B cell (primary cell): ENCODE results near the gene SH3RF3. TPM values are rescaled to one million over a fixed set of nuclear protein-coding genes. Genes with fewer than 3 reads are reported as not detected.

Source experiments
- ATAC-seq: fragments of 200-7000 bp; cut with Tn5 transposase; one replicate; pipeline ENCODE4 v1.10.0; 2021; ENCODE audit warnings: low read depth, mild to moderate bottlenecking, moderate number of reproducible peaks, moderate library complexity
- CTCF ChIA-PET: fragments of 350-600 bp; sonication (Branson Sonifier 250); formaldehyde crosslinking; loops from one replicate; lab custom pipeline; 2021; ENCODE audit warnings: antibody characterized with exemption, inconsistent platforms; lab: Charles Lee
- POLR2A ChIA-PET: fragments of 350-600 bp; sonication (Branson Sonifier 250); formaldehyde crosslinking; loops from one replicate; lab custom pipeline; 2021; ENCODE audit warnings: antibody characterized with exemption; lab: Charles Lee
- DNase-seq: peaks from one replicate; pipeline ENCODE4 v3.0.0; 2013
- H2AFZ ChIP-seq: 2 replicates; pipeline ENCODE4 v1.6.1; 2012; ENCODE audit warnings: mild to moderate bottlenecking, low read depth, low read length; ENCODE audit not compliant: insufficient read depth, poor library complexity, severe bottlenecking
- H3K27ac ChIP-seq, 2 donors: 1 replicate in 1 of 2; 2 replicates in 1 of 2; pipeline ENCODE4 v1.5.1; 2012 to 2013; ENCODE audit warnings: low read length in 2 of 2, mild to moderate bottlenecking in 2 of 2, moderate library complexity in 1 of 2
- H3K27me3 ChIP-seq, 4 experiments: fragments of 200-600 bp in 1 of 4; sonication (generic) in 1 of 4; replicated peaks in 1 of 4; 1 replicate in 2 of 4; 2 replicates in 2 of 4; pipeline versions ENCODE4 v1.6.1 to v1.7.0; 2013 to 2016; ENCODE audit warnings: low read length in 3 of 4, mild to moderate bottlenecking in 2 of 4, mixed read lengths in 1 of 4, moderate library complexity in 1 of 4; ENCODE audit not compliant: insufficient read depth in 4 of 4, control insufficient read depth in 3 of 4; ENCODE audit errors: control extremely low read depth in 1 of 4
- H3K36me3 ChIP-seq, 2 experiments: replicated peaks in 1 of 2; 1 replicate in 1 of 2; 2 replicates in 1 of 2; pipeline versions ENCODE4 v1.6.1 to v1.7.1; 2013; ENCODE audit warnings: low read length in 1 of 2; ENCODE audit not compliant: insufficient read depth in 2 of 2, control insufficient read depth in 1 of 2; ENCODE audit errors: control extremely low read depth in 1 of 2, extremely low read depth in 1 of 2
- H3K4me1 ChIP-seq, 2 donors: fragments of 200-600 bp in 1 of 2; sonication (generic) in 1 of 2; 1 replicate in 1 of 2; 2 replicates in 1 of 2; pipeline versions ENCODE4 v1.5.1 to v1.6.1; 2013 to 2017; ENCODE audit warnings: low read length in 2 of 2; ENCODE audit not compliant: control insufficient read depth in 2 of 2, insufficient read depth in 2 of 2
- H3K4me2 ChIP-seq: replicated peaks from 2 replicates; pipeline ENCODE3; 2012; ENCODE audit warnings: mild to moderate bottlenecking, low read depth, low read length; ENCODE audit not compliant: poor library complexity, severe bottlenecking
- H3K4me3 ChIP-seq, 5 experiments: fragments of 200-600 bp in 1 of 5; sonication (generic) in 1 of 5; 1 replicate in 3 of 5; 2 replicates in 2 of 5; pipeline versions ENCODE4 v1.5.1 to v1.7.0; 2011 to 2016; ENCODE audit warnings: low read length in 4 of 5, mild to moderate bottlenecking in 4 of 5, low read depth in 2 of 5, control low read depth in 1 of 5, moderate library complexity in 1 of 5; ENCODE audit not compliant: insufficient read depth in 1 of 5; ENCODE audit errors: control extremely low read depth in 1 of 5, extremely low read depth in 1 of 5
- H3K79me2 ChIP-seq: fragments of 200-600 bp; sonication (generic); one replicate; pipeline ENCODE4 v1.6.0; 2016; ENCODE audit warnings: low read length; ENCODE audit not compliant: control insufficient read depth, insufficient read depth
- H3K9ac ChIP-seq: fragments of 200-600 bp; sonication (generic); 2 replicates; pipeline ENCODE4 v1.6.1; 2017; ENCODE audit warnings: mild to moderate bottlenecking, low read length, moderate library complexity
- H3K9me3 ChIP-seq, 3 donors: one replicate each; pipeline versions ENCODE4 v1.6.1 to v1.7.1; 2013; ENCODE audit warnings: low read length in 2 of 3; ENCODE audit not compliant: control insufficient read depth in 2 of 3, insufficient read depth in 1 of 3; ENCODE audit errors: control extremely low read depth in 1 of 3
- H4K20me1 ChIP-seq: 2 replicates; pipeline ENCODE4 v1.6.0; 2012; ENCODE audit warnings: mild to moderate bottlenecking, low read length; ENCODE audit not compliant: insufficient read depth, control insufficient read depth, poor library complexity, severe bottlenecking
- H3K27ac Mint-ChIP-seq: one replicate; pipeline ENCODE4 v1.8.0; 2021; ENCODE audit warnings: mixed read lengths
- H3K27me3 Mint-ChIP-seq: one replicate; pipeline ENCODE4 v1.8.0; 2021; ENCODE audit warnings: mixed read lengths
- H3K4me1 Mint-ChIP-seq: one replicate; pipeline ENCODE4 v1.8.0; 2021; ENCODE audit warnings: mixed read lengths
- H3K4me3 Mint-ChIP-seq: one replicate; pipeline ENCODE4 v1.8.0; 2021; ENCODE audit warnings: mixed read lengths
- H3K9me3 Mint-ChIP-seq: one replicate; pipeline ENCODE4 v1.8.0; 2022; ENCODE audit warnings: mixed read lengths; ENCODE audit not compliant: insufficient read depth
- EZH2 ChIP-seq: IDR thresholded peaks from 2 replicates; pipeline ENCODE4 v1.6.1; 2012; ENCODE audit warnings: borderline replicate concordance, low read depth, mild to moderate bottlenecking, moderate library complexity, low read length; ENCODE audit not compliant: insufficient read depth, poor library complexity, severe bottlenecking
- WGBS: methylation state at CpG from one replicate; pipeline ENCODE4 v1.1.5; 2013; ENCODE audit warnings: missing lambda C conversion rate; ENCODE audit not compliant: insufficient coverage; 5-methylcytosine and 5-hydroxymethylcytosine counted together
- intact Hi-C: fragments of 100-400 bp; cut with micrococcal nuclease; formaldehyde crosslinking; loops from one replicate; pipeline ENCODE4 v1.10.0; 2022
- polyA plus RNA-seq: library from polyadenylated mRNA; depleted of rRNA; stranded (reverse); fragments of >200 nt; gene quantifications from 2 replicates; pipeline ENCODE4 v1.2.3, GENCODE V29; 2012
- total RNA-seq, 2 donors: library from RNA; stranded (reverse); fragments of 120-200 nt in 1 of 2; gene quantifications; 1 replicate in 1 of 2; 2 replicates in 1 of 2; pipeline versions ENCODE4 v1.2.3 to v1.2.4, GENCODE V29; 2013 to 2022
- TF ChIP-seq, protein P1 (sequence below): fragments of 200-600 bp; IDR thresholded peaks from one replicate; pipeline ENCODE4 v1.8.0; 2022; ENCODE audit warnings: antibody characterized with exemption, mild to moderate bottlenecking

The SH3RF3 gene
- total and polyA plus RNA-seq, 2 donors (not counting 1 experiment from before 2014, with no cell fraction given): 0.07 to 1.2 TPM

- intact Hi-C loops: no loop called here
- ATAC-seq (no peak), DNase-seq (no peak)
- H3K27ac Mint-ChIP-seq: no peak overlapping the region
- Histone ChIP-seq H3K27me3 (no peaks in the 10 kb centered on the region), H3K4me1 (no peaks in the 10 kb centered on the region), H3K4me2 (no peak overlapping the region), H4K20me1 (no peaks in the 10 kb centered on the region), H3K9me3 (no peaks in the 10 kb centered on the region), H3K4me3 (no peak overlapping the region), H3K27ac (no peak overlapping the region), H3K9ac (no peak overlapping the region), H3K79me2 (no peaks in the 10 kb centered on the region), H2AFZ (no peak overlapping the region), H3K36me3 (no peaks in the 10 kb centered on the region)
- no peaks in the 10 kb centered on the region for H3K9me3 Mint-ChIP-seq
- 88% methylated on average over 3 of the region's 6 CpGs for WGBS
- no peaks in the 10 kb centered on the region for H3K27me3 Mint-ChIP-seq
- H3K4me3 Mint-ChIP-seq: no peak overlapping the region
- H3K4me1 Mint-ChIP-seq: no peaks in the 10 kb centered on the region
- ChIA-PET POLR2A (no interaction called here), CTCF (interaction anchor here (2.4 kb wide), 1 partner anchor 12 kb away, joined by 9 read pairs; no protein-coding TSS in a partner anchor)
- TF ChIP-seq EZH2: no peak
- TF ChIP-seq, protein P1, sequence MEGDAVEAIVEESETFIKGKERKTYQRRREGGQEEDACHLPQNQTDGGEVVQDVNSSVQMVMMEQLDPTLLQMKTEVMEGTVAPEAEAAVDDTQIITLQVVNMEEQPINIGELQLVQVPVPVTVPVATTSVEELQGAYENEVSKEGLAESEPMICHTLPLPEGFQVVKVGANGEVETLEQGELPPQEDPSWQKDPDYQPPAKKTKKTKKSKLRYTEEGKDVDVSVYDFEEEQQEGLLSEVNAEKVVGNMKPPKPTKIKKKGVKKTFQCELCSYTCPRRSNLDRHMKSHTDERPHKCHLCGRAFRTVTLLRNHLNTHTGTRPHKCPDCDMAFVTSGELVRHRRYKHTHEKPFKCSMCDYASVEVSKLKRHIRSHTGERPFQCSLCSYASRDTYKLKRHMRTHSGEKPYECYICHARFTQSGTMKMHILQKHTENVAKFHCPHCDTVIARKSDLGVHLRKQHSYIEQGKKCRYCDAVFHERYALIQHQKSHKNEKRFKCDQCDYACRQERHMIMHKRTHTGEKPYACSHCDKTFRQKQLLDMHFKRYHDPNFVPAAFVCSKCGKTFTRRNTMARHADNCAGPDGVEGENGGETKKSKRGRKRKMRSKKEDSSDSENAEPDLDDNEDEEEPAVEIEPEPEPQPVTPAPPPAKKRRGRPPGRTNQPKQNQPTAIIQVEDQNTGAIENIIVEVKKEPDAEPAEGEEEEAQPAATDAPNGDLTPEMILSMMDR: no peak
These were observed 394.1 kb downstream of the SH3RF3 start for GRCh38 chr2:109523121-109523520.

DNA sequence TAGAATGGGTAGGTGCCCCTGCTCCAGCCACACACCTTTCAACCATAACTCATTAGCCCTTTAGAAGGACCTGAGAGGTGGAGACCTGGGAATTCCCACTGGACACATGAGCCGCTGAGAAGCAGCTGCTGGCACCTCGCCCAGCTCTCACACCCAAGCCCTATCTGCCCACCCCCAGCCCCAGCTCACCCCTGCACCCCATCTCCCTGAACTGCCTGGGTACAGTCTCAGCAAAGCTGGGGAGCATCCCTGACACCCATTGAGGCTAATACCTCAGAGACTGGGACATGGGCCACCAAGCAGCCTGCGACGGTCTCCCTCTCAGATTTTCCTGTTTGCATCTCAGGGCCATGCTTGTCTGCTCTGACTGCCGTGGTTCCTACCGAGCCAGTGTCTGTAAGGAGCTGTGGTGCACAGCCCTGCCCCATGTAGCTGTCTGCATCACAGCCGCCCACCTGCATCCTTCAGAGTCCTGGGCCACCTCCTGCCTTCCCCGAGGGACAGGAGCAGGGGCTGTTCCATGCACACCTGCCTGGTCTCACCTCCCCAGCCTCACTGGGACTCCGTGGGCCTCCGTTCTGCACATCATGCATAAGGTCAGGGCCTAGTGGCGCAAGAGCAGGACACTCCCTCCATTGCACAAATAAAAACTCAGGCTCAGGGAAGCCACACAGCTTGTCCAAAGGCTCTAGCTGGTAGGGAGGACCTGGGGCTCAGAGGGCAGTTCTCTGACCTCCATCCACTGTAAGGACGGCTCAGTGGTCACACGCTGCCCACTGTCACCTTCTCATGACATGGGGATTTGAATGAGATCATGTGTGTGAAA lies 394.7 kb downstream of the SH3RF3 start:
- H3K4me1 ChIP-seq: no peaks in the 10 kb centered on the region
- Mint-ChIP-seq H3K27me3 (no peaks in the 10 kb centered on the region), H3K4me1 (no peaks in the 10 kb centered on the region), H3K4me3 (no peak overlapping the region), H3K9me3 (no peaks in the 10 kb centered on the region), H3K27ac (no peak overlapping the region)
- ChIA-PET POLR2A (no interaction called here), CTCF (interaction anchor here (2.4 kb wide), 1 partner anchor 13 kb away, joined by 9 read pairs; no protein-coding TSS in a partner anchor)
- H3K27ac ChIP-seq: no peak overlapping the region
- H3K9me3 ChIP-seq: no peaks in the 10 kb centered on the region
- no peak for DNase-seq
- no peak overlapping the region for H3K4me2 ChIP-seq
- H3K79me2 ChIP-seq: no peaks in the 10 kb centered on the region
- H2AFZ ChIP-seq: no peak overlapping the region
- H3K9ac ChIP-seq: no peak overlapping the region
- H3K36me3 ChIP-seq: no peaks in the 10 kb centered on the region
- intact Hi-C loops: no loop called here
- WGBS: 74% methylated on average over 10 of the region's 13 CpGs
- H4K20me1 ChIP-seq: no peaks in the 10 kb centered on the region
- TF ChIP-seq, protein P1: no peak
- TF ChIP-seq EZH2: no peak
- ATAC-seq: no peak
- no peaks in the 10 kb centered on the region for H3K27me3 ChIP-seq
- no peak overlapping the region for H3K4me3 ChIP-seq
